ENCODE data around the gene SOS1. TPM values are rescaled to one million over a fixed set of nuclear protein-coding genes. Genes with fewer than 3 reads are reported as not detected.
A peak's percentile ranks its signal among the peaks of the same experiment; 100 is the strongest.

Gene SOS1
- total and polyA plus RNA-seq, 5 donors: 6.7 to 30.4 (median 20.6) TPM

GRCh38 chr2:39121523-39122063 is 742 bp upstream of the SOS1 start:
- H3K4me1 ChIP-seq (ENCODE audit: control insufficient read depth, insufficient read depth, low read length): no peaks in the 10 kb centered on the region

GRCh38 chr2:39120521-39120770 is 405 bp downstream of the SOS1 start:
- peak overlapping the region; percentile 91 for H3K4me3 ChIP-seq (ENCODE audit: low read length)
- no peak for DNase-seq
- H3K4me1 ChIP-seq (ENCODE audit: control insufficient read depth, insufficient read depth, low read length): no peaks in the 10 kb centered on the region
- H3K27ac ChIP-seq (ENCODE audit: low read length): peak overlapping the region; percentile 86
- no peak for ATAC-seq
- no peaks in the 10 kb centered on the region for H3K27me3 ChIP-seq (ENCODE audit: control insufficient read depth, insufficient read depth)
- WGBS: under 1% methylated on average over 37 of the region's 37 CpGs
- intact Hi-C loops (cut with DNase I): loop anchor here in 2 of 4 donors (5.0 to 10.0 kb wide), 2 partner anchors 56 to 107 kb away; no protein-coding TSS in a partner anchor
- H3K9me3 ChIP-seq (ENCODE audit: control insufficient read depth, low read length): no peaks in the 10 kb centered on the region

More at GRCh38 chr2:39121523-39122063, 742 bp upstream of the SOS1 start:
- peak overlapping the region; percentile 91 for H3K4me3 ChIP-seq (ENCODE audit: low read length)
- 18% methylated on average over 7 of the region's 7 CpGs for WGBS
- DNase-seq (no peak), ATAC-seq (no peak)
- no peaks in the 10 kb centered on the region for H3K27me3 ChIP-seq (ENCODE audit: control insufficient read depth, insufficient read depth)
- intact Hi-C loops (cut with DNase I): loop anchor here in 2 of 4 donors (5.0 to 10.0 kb wide), 2 partner anchors 57 to 106 kb away; no protein-coding TSS in a partner anchor
- H3K9me3 ChIP-seq (ENCODE audit: control insufficient read depth, low read length): no peaks in the 10 kb centered on the region
- H3K27ac ChIP-seq (ENCODE audit: low read length): peak overlapping the region; percentile 86

DNA sequence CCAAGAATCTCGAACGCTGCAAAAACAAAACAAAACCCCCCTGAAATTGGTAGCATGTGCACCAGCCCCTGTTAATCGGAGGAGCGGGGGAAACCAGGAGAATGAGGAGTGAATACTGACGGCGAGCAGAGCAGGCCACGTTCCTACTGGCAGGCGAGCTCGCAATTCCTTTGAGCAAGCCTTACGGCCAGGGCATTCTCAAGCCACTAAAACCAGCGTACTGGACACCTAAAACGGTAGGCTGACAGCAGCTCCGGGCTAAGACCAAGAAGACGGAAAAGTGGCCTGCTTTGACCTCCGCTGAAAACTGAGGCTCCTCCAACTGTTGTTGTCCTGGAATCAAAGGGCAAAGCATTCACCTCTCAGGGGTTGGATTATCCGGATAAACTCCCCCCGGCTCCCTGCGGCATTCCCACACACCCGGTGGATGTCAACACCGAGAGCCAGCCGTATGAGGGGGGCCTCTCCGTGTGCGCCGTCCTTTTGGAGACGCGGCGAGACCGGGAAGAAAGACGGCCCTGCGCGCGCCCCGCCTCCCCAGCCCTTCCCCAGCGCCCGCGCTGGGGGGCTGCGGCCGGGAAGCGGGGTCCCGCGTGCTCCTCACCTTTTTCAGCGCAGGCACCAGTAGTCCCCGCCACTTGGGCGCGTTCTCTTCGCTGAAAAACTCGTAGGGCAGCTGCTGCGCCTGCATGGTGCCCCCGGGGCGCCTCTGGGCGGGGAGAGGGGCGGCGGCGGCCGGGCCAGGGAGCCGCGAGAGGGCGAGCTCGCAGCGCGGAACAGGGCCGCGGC is 925 bp downstream of the SOS1 start:
- no peaks in the 10 kb centered on the region for H3K4me1 ChIP-seq (ENCODE audit: control insufficient read depth, insufficient read depth, low read length)
- intact Hi-C loops (cut with DNase I): loop anchor here (5.0 to 10.0 kb wide), 2 partner anchors 55 to 107 kb away; no protein-coding TSS in a partner anchor
- H3K27ac ChIP-seq (ENCODE audit: low read length): peak overlapping the region; percentile 86
- H3K4me3 ChIP-seq (ENCODE audit: low read length): peak overlapping the region; percentile 91
- no peaks in the 10 kb centered on the region for H3K9me3 ChIP-seq (ENCODE audit: control insufficient read depth, low read length)
- H3K27me3 ChIP-seq (ENCODE audit: control insufficient read depth, insufficient read depth): no peaks in the 10 kb centered on the region
- ATAC-seq: peak; percentile 63 to 65
- WGBS: under 1% methylated on average over 63 of the region's 63 CpGs
- peak; percentile 56 to 87 (median 84) for DNase-seq

DNA sequence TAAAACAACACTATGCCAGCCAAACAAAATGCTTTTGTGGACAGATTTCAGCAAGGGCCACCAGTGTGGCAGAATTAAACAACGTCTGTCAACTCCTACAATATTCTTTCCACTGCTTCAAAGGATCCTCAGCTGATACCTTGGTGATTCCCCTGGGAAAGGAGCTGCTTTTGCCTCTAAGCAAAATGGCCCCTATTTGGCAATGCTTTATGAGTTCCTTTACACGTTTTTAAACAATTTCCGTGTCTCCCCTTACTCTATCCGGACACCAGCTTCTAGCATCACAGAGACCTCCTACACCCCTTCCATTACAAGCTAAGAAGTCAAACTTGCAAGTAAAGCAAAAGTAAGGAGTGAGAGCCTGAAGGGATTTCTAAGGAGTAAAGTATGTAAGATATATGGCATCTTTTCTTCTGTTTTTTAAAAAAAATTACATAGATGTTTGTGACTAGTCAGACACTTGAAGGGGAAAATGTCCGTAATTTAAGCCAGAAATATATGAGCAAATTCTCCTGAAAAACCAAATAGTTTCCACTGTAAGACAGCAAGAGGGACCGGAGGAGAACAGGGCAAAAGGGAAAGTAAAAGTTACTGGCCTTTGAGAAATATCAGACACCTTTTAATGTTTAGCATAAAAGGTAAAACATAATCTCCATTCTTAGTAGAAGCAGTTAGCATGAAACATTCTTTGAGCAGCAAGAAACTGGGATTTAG is 1.9 kb downstream of the SOS1 start:
- no peak for DNase-seq
- Histone ChIP-seq H3K9me3 (ENCODE audit: control insufficient read depth, low read length) (no peaks in the 10 kb centered on the region), H3K4me3 (ENCODE audit: low read length) (peak overlapping the region; percentile 91), H3K27me3 (ENCODE audit: control insufficient read depth, insufficient read depth) (no peaks in the 10 kb centered on the region), H3K27ac (ENCODE audit: low read length) (no peak overlapping the region), H3K4me1 (ENCODE audit: control insufficient read depth, insufficient read depth, low read length) (peaks cover 1% of the 10 kb centered on the region)
- intact Hi-C loops (cut with DNase I): loop anchor here in 3 of 4 donors (5.0 to 10.0 kb wide), 2 partner anchors 54 to 108 kb away; no protein-coding TSS in a partner anchor
- WGBS: 10% methylated on average over 6 of the region's 6 CpGs
- no peak for ATAC-seq

- Histone ChIP-seq H3K27me3 (ENCODE audit: control insufficient read depth, insufficient read depth) (no peaks in the 10 kb centered on the region), H3K27ac (ENCODE audit: low read length) (no peak overlapping the region), H3K9me3 (ENCODE audit: control insufficient read depth, low read length) (no peaks in the 10 kb centered on the region), H3K4me3 (ENCODE audit: low read length) (no peak overlapping the region), H3K4me1 (ENCODE audit: control insufficient read depth, insufficient read depth, low read length) (peaks cover 1% of the 10 kb centered on the region)
- no peak for DNase-seq
- intact Hi-C loops (cut with DNase I): loop anchor here in 3 of 4 donors (5.0 to 10.0 kb wide), 2 partner anchors 51 to 112 kb away; no protein-coding TSS in a partner anchor
- WGBS: 100% methylated on average over 1 of the region's 1 CpG
- no peak for ATAC-seq
Observed at GRCh38 chr2:39115556-39115955, 5.3 kb downstream of the SOS1 start.

GRCh38 chr2:39114771-39115170 is 6.1 kb downstream of the SOS1 start:
- Histone ChIP-seq H3K4me1 (ENCODE audit: control insufficient read depth, insufficient read depth, low read length) (peaks cover 1% of the 10 kb centered on the region), H3K27ac (ENCODE audit: low read length) (no peak overlapping the region), H3K4me3 (ENCODE audit: low read length) (no peak overlapping the region), H3K27me3 (ENCODE audit: control insufficient read depth, insufficient read depth) (no peaks in the 10 kb centered on the region), H3K9me3 (ENCODE audit: control insufficient read depth, low read length) (no peaks in the 10 kb centered on the region)
- no peak for DNase-seq
- ATAC-seq: no peak
- WGBS: 93% methylated on average over 3 of the region's 3 CpGs
- intact Hi-C loops (cut with DNase I): loop anchor here in 3 of 4 donors (5.0 to 10.0 kb wide), 2 partner anchors 50 to 113 kb away; no protein-coding TSS in a partner anchor

GRCh38 chr2:39109537-39109936 is 11.3 kb downstream of the SOS1 start:
- intact Hi-C loops (cut with DNase I): no loop called here
- 90% methylated on average over 1 of the region's 1 CpG for WGBS

GRCh38 chr2:39108377-39108776 is 12.5 kb downstream of the SOS1 start:
- peaks cover 7% of the 10 kb centered on the region for H3K4me1 ChIP-seq (ENCODE audit: control insufficient read depth, insufficient read depth, low read length)
- WGBS: 63% methylated on average over 1 of the region's 1 CpG
- no peak for ATAC-seq

More at GRCh38 chr2:39109537-39109936, 11.3 kb downstream of the SOS1 start:
- ATAC-seq: no peak
- H3K4me3 ChIP-seq (ENCODE audit: low read length): no peak overlapping the region
- H3K27ac ChIP-seq (ENCODE audit: low read length): no peak overlapping the region
- H3K4me1 ChIP-seq (ENCODE audit: control insufficient read depth, insufficient read depth, low read length): peaks cover 8% of the 10 kb centered on the region
- H3K9me3 ChIP-seq (ENCODE audit: control insufficient read depth, low read length): no peaks in the 10 kb centered on the region
- no peak for DNase-seq
- H3K27me3 ChIP-seq (ENCODE audit: control insufficient read depth, insufficient read depth): no peaks in the 10 kb centered on the region

DNA sequence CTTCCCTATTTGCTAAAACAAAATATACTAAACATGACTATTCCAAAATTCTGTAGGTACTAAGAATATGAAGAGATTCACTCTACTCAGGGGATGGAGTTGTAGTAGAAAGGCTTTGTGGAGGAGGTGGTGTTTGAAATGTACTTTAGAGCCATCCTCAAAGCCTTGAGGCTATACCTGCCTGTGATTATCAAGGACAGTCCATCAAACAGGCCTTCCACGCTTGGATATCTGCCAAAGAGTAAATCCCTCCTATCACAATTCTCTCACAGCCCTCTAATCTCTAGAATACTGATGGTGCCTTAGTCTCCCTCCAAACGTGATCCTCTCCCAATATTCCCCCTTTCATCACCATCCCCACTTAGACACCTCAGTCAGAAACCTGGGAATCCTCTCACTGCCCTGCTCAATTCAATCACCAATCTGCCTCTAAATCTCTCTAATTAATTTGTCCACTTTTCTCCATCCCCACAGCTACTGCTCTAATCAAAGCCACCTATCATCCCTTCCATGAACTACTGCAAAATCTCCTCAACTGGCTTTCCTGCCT is 13.1 kb downstream of the SOS1 start:
- Histone ChIP-seq H3K9me3 (ENCODE audit: control insufficient read depth, low read length) (no peaks in the 10 kb centered on the region), H3K27me3 (ENCODE audit: control insufficient read depth, insufficient read depth) (no peaks in the 10 kb centered on the region), H3K4me3 (ENCODE audit: low read length) (no peak overlapping the region), H3K4me1 (ENCODE audit: control insufficient read depth, insufficient read depth, low read length) (peaks cover 7% of the 10 kb centered on the region), H3K27ac (ENCODE audit: low read length) (no peak overlapping the region)
- no peak for DNase-seq
- ATAC-seq: no peak
- 46% methylated on average over 2 of the region's 2 CpGs for WGBS
- intact Hi-C loops (cut with DNase I): no loop called here

More at GRCh38 chr2:39108377-39108776, 12.5 kb downstream of the SOS1 start:
- H3K9me3 ChIP-seq (ENCODE audit: control insufficient read depth, low read length): no peaks in the 10 kb centered on the region
- H3K27me3 ChIP-seq (ENCODE audit: control insufficient read depth, insufficient read depth): no peaks in the 10 kb centered on the region
- DNase-seq: no peak
- no peak overlapping the region for H3K27ac ChIP-seq (ENCODE audit: low read length)
- H3K4me3 ChIP-seq (ENCODE audit: low read length): no peak overlapping the region
- intact Hi-C loops (cut with DNase I): no loop called here

DNA sequence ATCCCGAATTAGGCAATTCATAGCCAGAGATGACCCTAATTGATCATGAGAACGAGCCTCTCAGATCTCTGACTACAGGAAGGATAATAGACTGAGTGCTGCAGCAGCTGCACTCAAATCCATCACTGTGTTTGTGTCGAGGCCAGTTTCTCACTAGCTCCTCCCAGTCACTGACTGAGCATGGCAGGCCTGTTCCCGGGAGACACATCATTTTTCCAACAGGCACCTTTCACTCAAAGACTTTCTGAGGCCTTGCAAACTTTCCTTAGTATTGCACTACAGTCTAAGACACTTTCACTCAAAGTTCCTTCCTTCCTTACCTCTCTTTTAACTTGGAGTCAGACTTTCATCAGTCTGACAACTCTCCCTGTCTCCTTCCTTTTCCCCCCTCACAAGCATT is 13.7 kb downstream of the SOS1 start:
- 37% methylated on average over 4 of the region's 4 CpGs for WGBS
- Histone ChIP-seq H3K9me3 (ENCODE audit: control insufficient read depth, low read length) (no peaks in the 10 kb centered on the region), H3K27me3 (ENCODE audit: control insufficient read depth, insufficient read depth) (no peaks in the 10 kb centered on the region), H3K27ac (ENCODE audit: low read length) (no peak overlapping the region), H3K4me1 (ENCODE audit: control insufficient read depth, insufficient read depth, low read length) (peaks cover 7% of the 10 kb centered on the region), H3K4me3 (ENCODE audit: low read length) (no peak overlapping the region)
- intact Hi-C loops (cut with DNase I): no loop called here
- DNase-seq (no peak), ATAC-seq (no peak)
